ENCODE data around the gene BCCIP. TPM values are rescaled to one million over a fixed set of nuclear protein-coding genes. Genes with fewer than 3 reads are reported as not detected.

Gene BCCIP
- total RNA-seq, 1 donor from 2014 or later = 122 TPM

DNA sequence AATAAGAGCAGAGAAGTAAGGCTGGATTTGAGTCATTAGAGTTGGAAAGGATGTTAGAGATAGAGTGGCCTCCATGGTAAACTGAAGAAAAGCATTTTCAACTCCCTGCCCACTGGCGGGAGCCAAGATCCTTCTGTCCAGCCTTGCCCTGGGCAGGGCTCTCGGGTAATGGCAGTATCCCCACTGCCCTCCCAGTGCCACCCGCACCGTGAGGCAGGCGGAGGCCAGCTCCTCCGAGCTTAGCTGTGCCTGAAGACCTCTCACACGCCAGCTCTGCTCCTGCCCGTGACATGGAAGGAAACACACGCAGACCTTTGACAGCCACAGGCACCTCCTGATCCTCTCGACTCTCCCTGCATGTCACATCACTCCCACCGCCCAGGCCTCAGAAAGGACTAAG, 22.3 kb downstream of the BCCIP start:
- no peak for DNase-seq (ENCODE audit: low spot score)
- no peak overlapping the region for H3K27ac Mint-ChIP-seq
- no peaks in the 10 kb centered on the region for H3K27me3 ChIP-seq

GRCh38 chr10:125846894-125847293, 23.5 kb downstream of the BCCIP start:
- Histone ChIP-seq H3K36me3 (no peaks in the 10 kb centered on the region), H3K27me3 (no peaks in the 10 kb centered on the region), H3K9me3 (ENCODE audit: low read depth) (no peaks in the 10 kb centered on the region), H2AFZ (replicated peaks) (no peak overlapping the region), H4K20me1 (ENCODE audit: low read depth) (no peaks in the 10 kb centered on the region), H3K9ac (no peak overlapping the region), H3K27ac (no peak overlapping the region), H3K4me1 (no peaks in the 10 kb centered on the region), H3F3A (ENCODE audit: low read depth) (no peaks in the 10 kb centered on the region), H3K79me2 (ENCODE audit: low read depth) (no peaks in the 10 kb centered on the region), H3K4me2 (no peak overlapping the region), H3K4me3 (no peak overlapping the region)
- Mint-ChIP-seq H3K36me3 (peaks cover 27% of the 10 kb centered on the region), H3K4me3 (no peak overlapping the region), H3K27ac (no peak overlapping the region), H3K9me3 (no peaks in the 10 kb centered on the region), H3K27me3 (ENCODE audit: insufficient read depth, low read depth) (peaks cover 2% of the 10 kb centered on the region), H3K4me1 (no peaks in the 10 kb centered on the region)
- TF ChIP-seq EZH2phosphoT487 (IDR thresholded peaks at IDR 0.05) (no peak), EZH2 (IDR thresholded peaks at IDR 0.05) (no peak), CTCF (IDR thresholded peaks at IDR 0.05) (no peak)
- no peak for DNase-seq (ENCODE audit: low spot score)

More for the DNA sequence above, 22.3 kb downstream of the BCCIP start:
- no peak overlapping the region for H3K4me3 Mint-ChIP-seq
- H2AFZ ChIP-seq (replicated peaks) = no peak overlapping the region
- H3K27me3 Mint-ChIP-seq (ENCODE audit: insufficient read depth, low read depth) = peaks cover 2% of the 10 kb centered on the region
- H3K9me3 ChIP-seq (ENCODE audit: low read depth) = no peaks in the 10 kb centered on the region
- H3K27ac ChIP-seq = no peak overlapping the region
- H4K20me1 ChIP-seq (ENCODE audit: low read depth) = no peaks in the 10 kb centered on the region
- no peaks in the 10 kb centered on the region for H3F3A ChIP-seq (ENCODE audit: low read depth)
- TF ChIP-seq EZH2 (IDR thresholded peaks at IDR 0.05) (no peak), EZH2phosphoT487 (IDR thresholded peaks at IDR 0.05) (no peak), CTCF (IDR thresholded peaks at IDR 0.05) (no peak)
- H3K79me2 ChIP-seq (ENCODE audit: low read depth) = no peaks in the 10 kb centered on the region
- peaks cover 25% of the 10 kb centered on the region for H3K36me3 Mint-ChIP-seq
- H3K36me3 ChIP-seq = peaks cover 3% of the 10 kb centered on the region
- no peaks in the 10 kb centered on the region for H3K9me3 Mint-ChIP-seq
- no peak overlapping the region for H3K4me2 ChIP-seq
- H3K4me1 Mint-ChIP-seq = no peaks in the 10 kb centered on the region
- H3K4me3 ChIP-seq = no peak overlapping the region
- H3K9ac ChIP-seq = no peak overlapping the region
- no peaks in the 10 kb centered on the region for H3K4me1 ChIP-seq

DNA sequence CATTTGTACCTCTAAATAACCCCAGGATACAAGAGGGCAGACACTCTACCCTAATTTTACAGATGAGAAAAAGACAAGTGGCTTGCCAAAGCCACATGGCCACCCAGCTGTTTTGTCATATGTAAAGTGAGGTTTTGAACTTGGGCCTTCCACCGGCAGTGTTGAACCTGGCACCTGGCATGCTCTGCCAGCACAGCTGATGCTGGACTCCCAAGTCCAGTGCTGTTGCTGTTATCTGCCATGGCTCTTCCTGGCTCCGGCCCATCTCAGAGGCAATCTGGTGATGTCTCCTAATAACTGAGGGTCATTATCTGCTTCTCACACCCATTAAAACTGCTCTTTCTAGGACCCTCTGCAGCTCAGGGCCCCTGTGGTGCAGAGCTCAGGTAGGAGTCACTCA, 25.0 kb downstream of the BCCIP start:
- no peak overlapping the region for H3K27ac Mint-ChIP-seq
- no peak overlapping the region for H3K4me2 ChIP-seq
- no peaks in the 10 kb centered on the region for H4K20me1 ChIP-seq (ENCODE audit: low read depth)
- no peaks in the 10 kb centered on the region for H3K9me3 Mint-ChIP-seq
- H3K4me3 ChIP-seq = no peak overlapping the region
- TF ChIP-seq CTCF (IDR thresholded peaks at IDR 0.05) = no peak
- TF ChIP-seq EZH2phosphoT487 (IDR thresholded peaks at IDR 0.05) = no peak
- TF ChIP-seq EZH2 (IDR thresholded peaks at IDR 0.05) = no peak
- peaks cover 2% of the 10 kb centered on the region for H3K27me3 Mint-ChIP-seq (ENCODE audit: insufficient read depth, low read depth)
- no peaks in the 10 kb centered on the region for H3K4me1 Mint-ChIP-seq
- H3K4me1 ChIP-seq = no peaks in the 10 kb centered on the region
- H3F3A ChIP-seq (ENCODE audit: low read depth) = no peaks in the 10 kb centered on the region
- no peak overlapping the region for H2AFZ ChIP-seq (replicated peaks)
- H3K27me3 ChIP-seq = no peaks in the 10 kb centered on the region
- no peak overlapping the region for H3K9ac ChIP-seq
- no peak overlapping the region for H3K27ac ChIP-seq
- no peak overlapping the region for H3K4me3 Mint-ChIP-seq
- H3K36me3 Mint-ChIP-seq = peaks cover 35% of the 10 kb centered on the region
- H3K36me3 ChIP-seq = no peaks in the 10 kb centered on the region
- H3K9me3 ChIP-seq (ENCODE audit: low read depth) = no peaks in the 10 kb centered on the region
- H3K79me2 ChIP-seq (ENCODE audit: low read depth) = no peaks in the 10 kb centered on the region
- DNase-seq (ENCODE audit: low spot score) = no peak
